ENCODE results near the gene STX1A. TPM values are rescaled to one million over a fixed set of nuclear protein-coding genes. Genes with fewer than 3 reads are reported as not detected.

The STX1A gene
- total and polyA plus RNA-seq, 5 experiments from 2014 or later = 0.69 to 7.8 (median 2.2) TPM

GRCh38 chr7:73703757-73704639, 15.5 kb downstream of the STX1A start:
- DNase-seq (peak in 7 of 10 donors; percentile 21 to 68 (median 39)), ATAC-seq (peak; percentile 64 to 72)
- H3K27me3 Mint-ChIP-seq = no peaks in the 10 kb centered on the region
- H3K36me3 Mint-ChIP-seq = peaks cover 0 to 6% (median 0%) of the 10 kb centered on the region in 3 donors
- H3K4me1 Mint-ChIP-seq = peaks cover 10 to 23% (median 16%) of the 10 kb centered on the region in 4 donors
- H3K27ac Mint-ChIP-seq = no peak overlapping the region
- peak overlapping the region in 5 of 10 donors; percentile 10 to 49 (median 38) for H3K4me3 Mint-ChIP-seq
- POLR2A ChIA-PET = interaction anchor here (0.5 kb wide), 1 partner anchor 20 kb away, joined by 4 read pairs; no protein-coding TSS in a partner anchor
- no peaks in the 10 kb centered on the region for H3K9me3 Mint-ChIP-seq

GRCh38 chr7:73703225-73703624, 16.2 kb downstream of the STX1A start:
- ATAC-seq = no peak
- Mint-ChIP-seq H3K27ac (no peak overlapping the region), H3K4me1 (peaks cover 9 to 23% (median 15%) of the 10 kb centered on the region in 4 donors), H3K9me3 (no peaks in the 10 kb centered on the region), H3K36me3 (peaks cover 0 to 13% (median 0%) of the 10 kb centered on the region in 3 donors), H3K27me3 (no peaks in the 10 kb centered on the region), H3K4me3 (peak overlapping the region in 3 of 10 donors; percentile 29 to 49 (median 41))
- POLR2A ChIA-PET = no interaction called here
- DNase-seq = no peak

GRCh38 chr7:73702665-73703064, 16.8 kb downstream of the STX1A start:
- no peak for DNase-seq
- Mint-ChIP-seq H3K4me1 (peaks cover 9 to 23% (median 15%) of the 10 kb centered on the region in 4 donors), H3K4me3 (peak overlapping the region in 4 of 10 donors; percentile 9 to 30 (median 21)), H3K36me3 (peaks cover 0 to 18% (median 3%) of the 10 kb centered on the region in 3 donors), H3K9me3 (no peaks in the 10 kb centered on the region), H3K27ac (peak overlapping the region in 2 of 10 donors; percentile 6 to 40), H3K27me3 (no peaks in the 10 kb centered on the region)
- ATAC-seq = no peak
- POLR2A ChIA-PET = no interaction called here

- peak overlapping the region in 5 of 10 donors; percentile 6 to 76 (median 31) for H3K27ac Mint-ChIP-seq
- H3K27me3 Mint-ChIP-seq = no peaks in the 10 kb centered on the region
- DNase-seq = no peak
- POLR2A ChIA-PET = no interaction called here
- no peaks in the 10 kb centered on the region for H3K9me3 Mint-ChIP-seq
- peak overlapping the region in 4 of 10 donors; percentile 9 to 30 (median 21) for H3K4me3 Mint-ChIP-seq
- H3K36me3 Mint-ChIP-seq = peaks cover 0 to 23% (median 5%) of the 10 kb centered on the region in 3 donors
- ATAC-seq = no peak
- peaks cover 9 to 21% (median 12%) of the 10 kb centered on the region in 4 donors for H3K4me1 Mint-ChIP-seq
These were observed 17.2 kb downstream of the STX1A start for GRCh38 chr7:73702226-73702625.

- POLR2A ChIA-PET = interaction anchor here (0.9 kb wide), 1 partner anchor 25 kb away, joined by 4 read pairs; no protein-coding TSS in a partner anchor
- Mint-ChIP-seq H3K27me3 (no peaks in the 10 kb centered on the region), H3K4me3 (peak overlapping the region in 1 of 10 donors; percentile 28), H3K36me3 (peaks cover 0 to 30% (median 12%) of the 10 kb centered on the region in 3 donors), H3K4me1 (peaks cover 2 to 16% (median 6%) of the 10 kb centered on the region in 4 donors), H3K27ac (peak overlapping the region in 2 of 10 donors; percentile 66 to 83), H3K9me3 (no peaks in the 10 kb centered on the region)
- DNase-seq (peak in 1 of 10 donors; percentile 16), ATAC-seq (peak; percentile 35 to 43)
These were observed 18.0 kb downstream of the STX1A start for GRCh38 chr7:73701357-73701995.

GRCh38 chr7:73700581-73701134, 18.8 kb downstream of the STX1A start:
- ATAC-seq (peak in 1 of 2 donors; percentile 5), DNase-seq (no peak)
- Mint-ChIP-seq H3K4me3 (no peak overlapping the region), H3K36me3 (peaks cover 3 to 37% (median 12%) of the 10 kb centered on the region in 3 donors), H3K4me1 (peaks cover 0 to 16% (median 5%) of the 10 kb centered on the region in 4 donors), H3K9me3 (no peaks in the 10 kb centered on the region), H3K27ac (peak overlapping the region in 1 of 10 donors; percentile 66), H3K27me3 (no peaks in the 10 kb centered on the region)
- POLR2A ChIA-PET = interaction anchor here (0.9 kb wide), 1 partner anchor 24 kb away, joined by 4 read pairs; no protein-coding TSS in a partner anchor

- H3K4me3 Mint-ChIP-seq = no peak overlapping the region
- peaks cover 0 to 16% (median 5%) of the 10 kb centered on the region in 4 donors for H3K4me1 Mint-ChIP-seq
- H3K9me3 Mint-ChIP-seq = no peaks in the 10 kb centered on the region
- no peaks in the 10 kb centered on the region for H3K27me3 Mint-ChIP-seq
- DNase-seq = no peak
- H3K27ac Mint-ChIP-seq = peak overlapping the region in 2 of 10 donors; percentile 66 to 79
- no peak for ATAC-seq
- H3K36me3 Mint-ChIP-seq = peaks cover 5 to 43% (median 15%) of the 10 kb centered on the region in 3 donors
- POLR2A ChIA-PET = no interaction called here
These were observed 19.4 kb downstream of the STX1A start for GRCh38 chr7:73700069-73700423.

- Mint-ChIP-seq H3K4me1 (peaks cover 0 to 16% (median 5%) of the 10 kb centered on the region in 4 donors), H3K27ac (peak overlapping the region in 2 of 10 donors; percentile 53 to 66), H3K36me3 (peaks cover 5 to 49% (median 18%) of the 10 kb centered on the region in 3 donors), H3K4me3 (no peak overlapping the region), H3K9me3 (no peaks in the 10 kb centered on the region), H3K27me3 (no peaks in the 10 kb centered on the region)
- POLR2A ChIA-PET = no interaction called here
- ATAC-seq (no peak), DNase-seq (no peak)
These were observed 19.9 kb downstream of the STX1A start for GRCh38 chr7:73699370-73700068.

GRCh38 chr7:73698410-73698809, 21.1 kb downstream of the STX1A start:
- no peak for DNase-seq
- ATAC-seq = no peak
- POLR2A ChIA-PET = no interaction called here
- no peak overlapping the region for H3K4me3 Mint-ChIP-seq
- H3K4me1 Mint-ChIP-seq = peaks cover 0 to 11% (median 4%) of the 10 kb centered on the region in 4 donors
- H3K27me3 Mint-ChIP-seq = no peaks in the 10 kb centered on the region
- H3K36me3 Mint-ChIP-seq = peaks cover 5 to 53% (median 22%) of the 10 kb centered on the region in 3 donors
- H3K9me3 Mint-ChIP-seq = no peaks in the 10 kb centered on the region
- H3K27ac Mint-ChIP-seq = peak overlapping the region in 2 of 10 donors; percentile 16 to 49

GRCh38 chr7:73696372-73696771, 23.1 kb downstream of the STX1A start:
- peaks cover 0 to 9% (median 0%) of the 10 kb centered on the region in 4 donors for H3K4me1 Mint-ChIP-seq
- no peak overlapping the region for H3K4me3 Mint-ChIP-seq
- POLR2A ChIA-PET = interaction anchor here (1.0 kb wide), 1 partner anchor 556 kb away, joined by 3 read pairs; no protein-coding TSS in a partner anchor
- no peaks in the 10 kb centered on the region for H3K27me3 Mint-ChIP-seq
- no peaks in the 10 kb centered on the region for H3K9me3 Mint-ChIP-seq
- H3K27ac Mint-ChIP-seq = peak overlapping the region in 1 of 10 donors; percentile 51
- DNase-seq = no peak
- H3K36me3 Mint-ChIP-seq = peaks cover 5 to 72% (median 30%) of the 10 kb centered on the region in 3 donors
- ATAC-seq = no peak

GRCh38 chr7:73690646-73691045, 28.8 kb downstream of the STX1A start:
- ATAC-seq (no peak), DNase-seq (no peak)
- H3K4me1 Mint-ChIP-seq = peaks cover 17 to 18% (median 17%) of the 10 kb centered on the region in 4 donors
- H3K27me3 Mint-ChIP-seq = no peaks in the 10 kb centered on the region
- H3K36me3 Mint-ChIP-seq = peaks cover 3 to 83% (median 28%) of the 10 kb centered on the region in 3 donors
- H3K27ac Mint-ChIP-seq = peak overlapping the region in 2 of 10 donors; percentile 58 to 70
- H3K4me3 Mint-ChIP-seq = no peak overlapping the region
- POLR2A ChIA-PET = interaction anchor here (0.5 to 1.0 kb wide), 3 partner anchors 27 to 953 kb away, joined by 3 read pairs; no protein-coding TSS in a partner anchor
- H3K9me3 Mint-ChIP-seq = no peaks in the 10 kb centered on the region

- no peaks in the 10 kb centered on the region for H3K27me3 Mint-ChIP-seq
- no peak for DNase-seq
- no peaks in the 10 kb centered on the region for H3K9me3 Mint-ChIP-seq
- H3K4me1 Mint-ChIP-seq = peaks cover 20 to 32% (median 28%) of the 10 kb centered on the region in 4 donors
- POLR2A ChIA-PET = no interaction called here
- H3K4me3 Mint-ChIP-seq = no peak overlapping the region
- no peak for ATAC-seq
- peaks cover 0 to 70% (median 18%) of the 10 kb centered on the region in 3 donors for H3K36me3 Mint-ChIP-seq
- H3K27ac Mint-ChIP-seq = peak overlapping the region in 1 of 10 donors; percentile 46
These were observed 31.2 kb downstream of the STX1A start for GRCh38 chr7:73688288-73688687.
